Calu3 (cell line): ENCODE data around the gene SLC29A3. TPM values are rescaled to one million over a fixed set of nuclear protein-coding genes. Genes with fewer than 3 reads are reported as not detected.

Source experiments
- BruUV-seq: library from RNA; stranded (reverse); fragments of 400-500 nt; replicated peaks from 2 replicates; lab custom pipeline; 2021; lab: Mats Ljungman, UMichigan
- CTCF ChIA-PET: fragments of 300-600 bp; sonication (Branson Sonifier 250); formaldehyde crosslinking; loops from one replicate; lab custom pipeline; 2022; ENCODE audit warnings: antibody characterized with exemption; lab: Charles Lee
- DNase-seq: peaks from one replicate; pipeline ENCODE4 v3.0.0; 2022
- H3K27ac Mint-ChIP-seq: one replicate; pipeline ENCODE4 v1.8.0; 2022; ENCODE audit warnings: mixed read lengths; ENCODE audit not compliant: unreplicated experiment
- H3K27me3 Mint-ChIP-seq: one replicate; pipeline ENCODE4 v1.8.0; 2022; ENCODE audit warnings: mixed read lengths; ENCODE audit not compliant: unreplicated experiment
- H3K36me3 Mint-ChIP-seq: one replicate; pipeline ENCODE4 v1.8.0; 2022; ENCODE audit warnings: mild to moderate bottlenecking, moderate library complexity, mixed read lengths; ENCODE audit not compliant: insufficient read depth, unreplicated experiment
- H3K4me1 Mint-ChIP-seq: one replicate; pipeline ENCODE4 v1.8.0; 2022; ENCODE audit warnings: mild to moderate bottlenecking, low read depth, mixed read lengths; ENCODE audit not compliant: unreplicated experiment
- H3K4me3 Mint-ChIP-seq: one replicate; pipeline ENCODE4 v1.8.0; 2022; ENCODE audit warnings: mild to moderate bottlenecking, low read depth, moderate library complexity, mixed read lengths; ENCODE audit not compliant: unreplicated experiment
- H3K9me3 Mint-ChIP-seq: one replicate; pipeline ENCODE4 v1.8.0; 2022; ENCODE audit warnings: low read depth, mixed read lengths; ENCODE audit not compliant: unreplicated experiment
- CTCF ChIP-seq: fragments of 200-600 bp; IDR thresholded peaks from one replicate; pipeline ENCODE4 v1.8.0; 2022; ENCODE audit warnings: antibody characterized with exemption; ENCODE audit not compliant: unreplicated experiment
- intact Hi-C: fragments of 100-400 bp; cut with micrococcal nuclease; formaldehyde crosslinking; loops from one replicate; pipeline ENCODE4 v1.10.0; 2022; ENCODE audit not compliant: unreplicated experiment
- total RNA-seq: library from RNA; stranded (reverse); gene quantifications from 2 replicates; pipeline ENCODE4 v1.2.3, GENCODE V29; 2022

Gene SLC29A3
- total RNA-seq, 1 experiment from 2014 or later: 5.9 TPM

- Mint-ChIP-seq H3K4me3 (no peak overlapping the region), H3K27me3 (no peaks in the 10 kb centered on the region), H3K9me3 (no peaks in the 10 kb centered on the region), H3K4me1 (peaks cover 20% of the 10 kb centered on the region), H3K27ac (no peak overlapping the region), H3K36me3 (no peaks in the 10 kb centered on the region)
- intact Hi-C loops: no loop called here
- DNase-seq: no peak
- CTCF ChIA-PET: no interaction called here
- no peak for TF ChIP-seq CTCF
- no TSS peak for BruUV-seq
These were observed 43.1 kb downstream of the SLC29A3 start for GRCh38 chr10:71362141-71362540.

- no peak for DNase-seq
- no peak overlapping the region for H3K27ac Mint-ChIP-seq
- no peaks in the 10 kb centered on the region for H3K9me3 Mint-ChIP-seq
- no peaks in the 10 kb centered on the region for H3K36me3 Mint-ChIP-seq
- TF ChIP-seq CTCF: no peak
- no TSS peak for BruUV-seq
- intact Hi-C loops: no loop called here
- peaks cover 22% of the 10 kb centered on the region for H3K4me1 Mint-ChIP-seq
- CTCF ChIA-PET: interaction anchor here (1.1 to 1.5 kb wide), 3 partner anchors 9 to 45 kb away, joined by 3 to 9 read pairs (median 3); partner anchors contain the start of gene SLC29A3
- no peak overlapping the region for H3K4me3 Mint-ChIP-seq
- peaks cover 3% of the 10 kb centered on the region for H3K27me3 Mint-ChIP-seq
These were observed 44.9 kb downstream of the SLC29A3 start for GRCh38 chr10:71363936-71364335.

GRCh38 chr10:71365366-71365765 lies 46.3 kb downstream of the SLC29A3 start:
- no peak for TF ChIP-seq CTCF
- BruUV-seq: no TSS peak
- no peaks in the 10 kb centered on the region for H3K36me3 Mint-ChIP-seq
- CTCF ChIA-PET: interaction anchor here (0.6 to 1.3 kb wide), 2 partner anchors 16 to 455 kb away, joined by 3 to 4 read pairs; no protein-coding TSS in a partner anchor
- H3K27me3 Mint-ChIP-seq: peaks cover 13% of the 10 kb centered on the region
- DNase-seq: no peak
- intact Hi-C loops: no loop called here
- H3K27ac Mint-ChIP-seq: no peak overlapping the region
- H3K9me3 Mint-ChIP-seq: no peaks in the 10 kb centered on the region
- peaks cover 22% of the 10 kb centered on the region for H3K4me1 Mint-ChIP-seq
- H3K4me3 Mint-ChIP-seq: no peak overlapping the region

- DNase-seq: no peak
- intact Hi-C loops: no loop called here
- peaks cover 27% of the 10 kb centered on the region for H3K4me1 Mint-ChIP-seq
- no peak for TF ChIP-seq CTCF
- BruUV-seq: no TSS peak
- H3K27me3 Mint-ChIP-seq: peaks cover 13% of the 10 kb centered on the region
- CTCF ChIA-PET: no interaction called here
- no peak overlapping the region for H3K4me3 Mint-ChIP-seq
- H3K36me3 Mint-ChIP-seq: no peaks in the 10 kb centered on the region
- no peaks in the 10 kb centered on the region for H3K9me3 Mint-ChIP-seq
- H3K27ac Mint-ChIP-seq: no peak overlapping the region
These were observed 47.6 kb downstream of the SLC29A3 start for GRCh38 chr10:71366690-71367089.
